ENCODE data around the gene SH3PXD2A. TPM values are rescaled to one million over a fixed set of nuclear protein-coding genes. Genes with fewer than 3 reads are reported as not detected.

Gene SH3PXD2A
- total RNA-seq, 4 donors from 2014 or later = 55.7 to 71.8 (median 66.8) TPM

DNA sequence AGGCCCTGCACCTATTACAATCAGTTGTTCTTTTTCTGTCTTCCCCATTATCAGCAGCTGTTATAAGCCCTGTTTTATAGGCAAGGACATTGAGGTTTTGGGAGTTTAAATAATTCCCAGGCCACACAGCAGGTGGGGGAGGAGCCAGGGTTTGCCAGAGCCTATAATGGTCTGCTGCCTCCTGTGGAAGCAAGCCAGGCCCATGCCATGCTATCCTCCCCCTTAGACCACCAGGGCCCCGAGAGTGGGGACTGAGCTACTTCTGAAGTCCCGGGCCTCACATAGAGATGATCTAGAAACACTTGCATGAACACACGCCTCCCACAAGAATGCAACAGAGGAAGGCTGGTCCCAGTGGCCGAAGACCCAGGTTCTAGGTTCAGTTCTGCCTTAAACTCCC, 141.7 kb downstream of the SH3PXD2A start:
- no peaks in the 10 kb centered on the region for H3K9me3 ChIP-seq
- no peak for DNase-seq (ENCODE audit: low spot score in 2 of 2)
- no peaks in the 10 kb centered on the region for H3K36me3 ChIP-seq
- TF ChIP-seq EP300 (IDR thresholded peaks at IDR 0.05) = no peak
- TF ChIP-seq, protein P1, sequence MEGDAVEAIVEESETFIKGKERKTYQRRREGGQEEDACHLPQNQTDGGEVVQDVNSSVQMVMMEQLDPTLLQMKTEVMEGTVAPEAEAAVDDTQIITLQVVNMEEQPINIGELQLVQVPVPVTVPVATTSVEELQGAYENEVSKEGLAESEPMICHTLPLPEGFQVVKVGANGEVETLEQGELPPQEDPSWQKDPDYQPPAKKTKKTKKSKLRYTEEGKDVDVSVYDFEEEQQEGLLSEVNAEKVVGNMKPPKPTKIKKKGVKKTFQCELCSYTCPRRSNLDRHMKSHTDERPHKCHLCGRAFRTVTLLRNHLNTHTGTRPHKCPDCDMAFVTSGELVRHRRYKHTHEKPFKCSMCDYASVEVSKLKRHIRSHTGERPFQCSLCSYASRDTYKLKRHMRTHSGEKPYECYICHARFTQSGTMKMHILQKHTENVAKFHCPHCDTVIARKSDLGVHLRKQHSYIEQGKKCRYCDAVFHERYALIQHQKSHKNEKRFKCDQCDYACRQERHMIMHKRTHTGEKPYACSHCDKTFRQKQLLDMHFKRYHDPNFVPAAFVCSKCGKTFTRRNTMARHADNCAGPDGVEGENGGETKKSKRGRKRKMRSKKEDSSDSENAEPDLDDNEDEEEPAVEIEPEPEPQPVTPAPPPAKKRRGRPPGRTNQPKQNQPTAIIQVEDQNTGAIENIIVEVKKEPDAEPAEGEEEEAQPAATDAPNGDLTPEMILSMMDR (IDR thresholded peaks at IDR 0.05) = no peak
- TF ChIP-seq POLR2AphosphoS5 (IDR thresholded peaks at IDR 0.05) = no peak
- TF ChIP-seq POLR2A (IDR thresholded peaks at IDR 0.05) = no peak
- peaks cover 51% of the 10 kb centered on the region for H3K4me1 ChIP-seq
- WGBS = 90% methylated on average over 3 of the region's 4 CpGs
- no peaks in the 10 kb centered on the region for H3K27me3 ChIP-seq
- no peak overlapping the region for H3K27ac ChIP-seq
- H3K4me3 ChIP-seq = no peak overlapping the region

DNA sequence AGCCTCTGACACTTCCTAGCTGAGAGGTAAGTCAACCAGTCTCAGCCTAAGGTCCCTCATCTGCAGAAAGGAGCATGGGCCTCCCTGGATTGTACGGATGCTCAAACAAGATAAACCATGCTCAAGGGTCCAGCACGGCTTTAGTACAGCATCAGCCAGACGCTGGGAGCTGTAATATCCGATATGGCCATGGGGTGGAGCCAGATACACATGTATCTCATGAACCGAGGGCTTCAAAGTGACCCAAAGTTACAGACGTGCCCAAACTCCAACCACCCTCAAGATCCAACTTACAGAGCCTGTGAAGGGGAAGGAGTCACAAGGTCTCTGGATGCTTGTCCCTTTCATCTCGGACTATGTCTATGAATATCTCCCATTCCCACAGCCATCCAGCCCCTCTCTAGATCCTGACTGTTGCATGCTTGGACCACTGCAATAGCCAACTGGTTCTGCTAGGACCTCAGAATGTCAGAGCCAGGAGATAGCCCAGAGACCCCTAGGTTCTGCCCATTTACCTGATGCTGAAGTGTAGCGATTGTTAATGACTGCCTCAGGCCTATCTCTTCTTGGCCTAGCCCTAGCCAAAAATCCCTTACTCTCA, 142.4 kb downstream of the SH3PXD2A start:
- WGBS = 15% methylated on average over 8 of the region's 8 CpGs
- peak; percentile 89 to 93 for DNase-seq (ENCODE audit: low spot score in 2 of 2)
- TF ChIP-seq, protein P1 (IDR thresholded peaks at IDR 0.05) = peak; percentile 84 to 98
- no peak for TF ChIP-seq POLR2AphosphoS5 (IDR thresholded peaks at IDR 0.05)
- H3K36me3 ChIP-seq = no peaks in the 10 kb centered on the region
- H3K4me1 ChIP-seq = peaks cover 47% of the 10 kb centered on the region
- H3K27me3 ChIP-seq = no peaks in the 10 kb centered on the region
- no peaks in the 10 kb centered on the region for H3K9me3 ChIP-seq
- H3K27ac ChIP-seq = no peak overlapping the region
- H3K4me3 ChIP-seq = no peak overlapping the region

DNA sequence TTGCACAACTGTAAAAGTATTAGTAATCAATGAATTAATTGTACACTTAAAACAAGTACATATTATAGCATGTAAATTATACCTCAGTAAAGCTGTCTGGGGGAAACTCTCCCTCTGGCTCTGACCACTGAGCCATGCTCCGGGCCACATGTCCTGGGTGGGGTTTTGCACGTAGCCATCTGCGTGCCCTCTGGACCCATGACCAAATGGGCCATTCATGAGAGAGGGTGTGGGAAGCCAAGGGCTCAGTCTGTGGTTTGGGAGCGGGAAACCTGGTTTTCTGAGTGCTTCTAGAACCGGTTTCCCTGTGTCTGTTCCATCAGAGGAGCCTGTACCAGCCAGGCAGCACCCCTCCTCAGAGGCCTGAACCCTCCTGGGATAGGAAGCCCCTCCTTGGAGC, 143.2 kb downstream of the SH3PXD2A start:
- Histone ChIP-seq H3K4me3 (no peak overlapping the region), H3K9me3 (no peaks in the 10 kb centered on the region), H3K27me3 (no peaks in the 10 kb centered on the region), H3K4me1 (peaks cover 38% of the 10 kb centered on the region), H3K36me3 (no peaks in the 10 kb centered on the region), H3K27ac (no peak overlapping the region)
- WGBS = 51% methylated on average over 5 of the region's 5 CpGs
- TF ChIP-seq POLR2A (IDR thresholded peaks at IDR 0.05) = no peak
- TF ChIP-seq EP300 (IDR thresholded peaks at IDR 0.05) = no peak
- TF ChIP-seq, protein P1 (IDR thresholded peaks at IDR 0.05) = no peak
- TF ChIP-seq POLR2AphosphoS5 (IDR thresholded peaks at IDR 0.05) = no peak
- no peak for DNase-seq (ENCODE audit: low spot score in 2 of 2)

DNA sequence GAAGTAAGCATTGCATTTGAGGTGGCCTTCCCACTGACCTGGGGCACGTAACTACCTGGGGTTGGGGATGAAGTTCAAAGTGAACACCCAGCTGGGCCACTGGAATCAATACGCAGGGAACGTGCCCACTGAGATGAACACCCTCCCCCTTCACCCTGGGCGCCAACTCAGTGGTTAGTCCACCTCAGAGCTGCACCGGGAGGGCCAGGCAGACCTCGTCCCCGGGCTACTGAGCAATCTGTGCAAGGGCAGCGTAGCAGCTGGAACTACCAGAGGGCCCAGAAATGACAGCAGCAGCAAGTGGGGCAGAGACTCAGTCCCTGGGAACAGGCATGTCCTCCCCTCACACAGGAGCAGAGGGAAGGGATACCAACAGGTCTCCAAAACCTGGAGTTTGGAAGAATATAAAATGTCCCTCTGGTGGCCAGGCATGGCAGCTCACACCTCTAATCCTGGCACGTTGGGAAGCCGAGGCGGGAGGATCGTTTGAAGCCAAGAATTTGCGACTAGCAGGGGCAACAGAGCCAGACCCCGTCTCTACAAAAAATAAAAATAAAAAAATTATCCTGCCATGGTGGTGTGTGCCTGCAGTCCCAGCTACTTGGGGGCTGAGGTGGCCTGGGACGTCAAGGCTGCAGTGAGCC, 143.9 kb downstream of the SH3PXD2A start:
- H3K4me3 ChIP-seq = no peak overlapping the region
- TF ChIP-seq POLR2AphosphoS5 (IDR thresholded peaks at IDR 0.05) (no peak), POLR2A (IDR thresholded peaks at IDR 0.05) (no peak), EP300 (IDR thresholded peaks at IDR 0.05) (no peak)
- TF ChIP-seq, protein P1 (IDR thresholded peaks at IDR 0.05) = no peak
- no peaks in the 10 kb centered on the region for H3K9me3 ChIP-seq
- no peak overlapping the region for H3K27ac ChIP-seq
- peaks cover 31% of the 10 kb centered on the region for H3K4me1 ChIP-seq
- 72% methylated on average over 14 of the region's 15 CpGs for WGBS
- no peaks in the 10 kb centered on the region for H3K27me3 ChIP-seq
- DNase-seq (ENCODE audit: low spot score in 2 of 2) = no peak
- no peaks in the 10 kb centered on the region for H3K36me3 ChIP-seq

DNA sequence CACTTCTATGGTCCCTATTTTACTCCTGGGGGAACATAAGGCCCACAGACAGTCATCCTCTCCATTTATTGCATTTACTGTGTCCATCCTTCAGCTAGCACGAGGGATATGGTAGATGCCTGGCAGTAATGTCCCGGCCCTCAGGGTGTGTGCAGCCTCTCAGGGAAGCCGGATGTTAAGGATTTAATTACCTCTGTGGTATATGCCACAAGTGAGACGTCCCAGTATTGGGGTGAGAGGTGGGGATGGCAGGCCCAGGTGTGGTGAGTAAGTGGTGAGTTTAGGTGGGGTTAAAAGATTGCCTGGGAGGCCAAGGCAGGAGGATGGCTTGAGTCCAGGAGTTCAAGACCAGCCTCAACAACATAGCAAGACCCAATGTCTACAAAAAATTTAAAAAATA, 144.9 kb downstream of the SH3PXD2A start:
- Histone ChIP-seq H3K4me3 (no peak overlapping the region), H3K27ac (no peak overlapping the region), H3K9me3 (no peaks in the 10 kb centered on the region), H3K36me3 (no peaks in the 10 kb centered on the region), H3K27me3 (no peaks in the 10 kb centered on the region), H3K4me1 (peaks cover 21% of the 10 kb centered on the region)
- TF ChIP-seq, protein P1 (IDR thresholded peaks at IDR 0.05) = no peak
- TF ChIP-seq POLR2A (IDR thresholded peaks at IDR 0.05) = no peak
- 58% methylated on average over 4 of the region's 4 CpGs for WGBS
- no peak for DNase-seq (ENCODE audit: low spot score in 2 of 2)
